ENCODE measurements around the gene R3HCC1L.

DNA sequence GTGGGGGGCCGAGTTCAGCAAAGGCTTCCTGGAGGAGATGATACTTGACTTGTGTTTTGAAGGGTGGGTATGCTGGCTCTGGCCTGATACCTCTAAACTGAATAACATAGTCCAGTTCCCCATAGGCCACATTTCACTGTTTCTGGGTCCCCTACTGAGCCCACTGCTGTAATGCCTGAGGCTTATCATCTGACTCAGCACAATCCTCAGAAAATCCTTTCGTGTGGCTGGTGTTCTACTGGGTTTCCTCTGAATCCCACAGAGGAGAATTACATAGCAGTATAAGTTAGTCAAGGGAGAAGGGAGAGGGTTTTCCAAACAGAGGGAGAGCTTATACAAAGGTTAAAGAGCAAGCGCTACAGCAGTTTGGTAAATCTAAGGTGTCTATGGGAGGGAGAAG is 2.8 kb upstream of the R3HCC1L start:
- TF ChIP-seq EZH2 (IDR thresholded peaks at IDR 0.05; ENCODE audit: borderline replicate concordance, insufficient read depth, low read length, poor library complexity, severe bottlenecking) (no peak), CTCF (IDR thresholded peaks at IDR 0.05; ENCODE audit: poor library complexity, severe bottlenecking) (no peak), TAF1 (IDR thresholded peaks at IDR 0.05; ENCODE audit: low read depth) (no peak)

Measured in neural cell (in vitro differentiated cells).